ENCODE measurements around the gene SHISAL2A.

SHISAL2A gene

GRCh38 chr1:52672946-52673345 lies 40.0 kb downstream of the SHISAL2A start:
- Histone ChIP-seq H3K4me3 (no peak overlapping the region), H3K27ac (no peak overlapping the region)
- TF ChIP-seq CTCF (IDR thresholded peaks at IDR 0.05): no peak
- no peak for DNase-seq (ENCODE audit: low spot score)

GRCh38 chr1:52673513-52673912 lies 40.5 kb downstream of the SHISAL2A start:
- H3K4me3 ChIP-seq: no peak overlapping the region
- no peak for DNase-seq (ENCODE audit: low spot score)
- no peak overlapping the region for H3K27ac ChIP-seq
- TF ChIP-seq CTCF (IDR thresholded peaks at IDR 0.05): no peak

GRCh38 chr1:52674497-52675384 lies 41.8 kb downstream of the SHISAL2A start:
- H3K4me3 ChIP-seq: no peak overlapping the region
- no peak for TF ChIP-seq CTCF (IDR thresholded peaks at IDR 0.05)
- no peak for DNase-seq (ENCODE audit: low spot score)
- H3K27ac ChIP-seq: no peak overlapping the region

GRCh38 chr1:52676249-52676903 lies 43.4 kb downstream of the SHISAL2A start:
- H3K27ac ChIP-seq: no peak overlapping the region

GRCh38 chr1:52677076-52677806 lies 44.3 kb downstream of the SHISAL2A start:
- Histone ChIP-seq H3K27ac (no peak overlapping the region), H3K4me3 (no peak overlapping the region)
- no peak for DNase-seq (ENCODE audit: low spot score)
- no peak for TF ChIP-seq CTCF (IDR thresholded peaks at IDR 0.05)

More at GRCh38 chr1:52676249-52676903, 43.4 kb downstream of the SHISAL2A start:
- no peak overlapping the region for H3K4me3 ChIP-seq
- no peak for TF ChIP-seq CTCF (IDR thresholded peaks at IDR 0.05)
- no peak for DNase-seq (ENCODE audit: low spot score)

- no peak overlapping the region for H3K4me3 ChIP-seq
- H3K27ac ChIP-seq: no peak overlapping the region
- DNase-seq (ENCODE audit: low spot score): no peak
- no peak for TF ChIP-seq CTCF (IDR thresholded peaks at IDR 0.05)
Measured at GRCh38 chr1:52679048-52679447, 46.1 kb downstream of the SHISAL2A start.
